Panc1 (cell line): ENCODE results near the gene TMEM106C. TPM values are rescaled to one million over a fixed set of nuclear protein-coding genes. Genes with fewer than 3 reads are reported as not detected.

Source experiments
- ATAC-seq: fragments of 200-7000 bp; cut with Tn5 transposase; 2 replicates; pipeline ENCODE4 v1.9.1; 2020; ENCODE audit warnings: mild to moderate bottlenecking, moderate library complexity
- BruUV-seq: library from RNA; stranded (reverse); fragments of 400-500 nt; replicated peaks from 2 replicates; lab custom pipeline; 2021; lab: Mats Ljungman, UMichigan
- CTCF ChIA-PET: fragments of 300-600 bp; sonication (Branson Sonifier 250); formaldehyde crosslinking; loops from one replicate; lab custom pipeline; 2022; ENCODE audit warnings: antibody characterized with exemption; lab: Charles Lee
- POLR2A ChIA-PET: fragments of 300-600 bp; sonication (Branson Sonifier 250); formaldehyde crosslinking; loops from one replicate; lab custom pipeline; 2022; ENCODE audit warnings: antibody characterized with exemption; lab: Charles Lee
- DNase-seq: peaks from one replicate; pipeline ENCODE4 v3.0.0-alpha.2; 2010; ENCODE audit warnings: low read depth, low spot score
- H3K27ac ChIP-seq: 2 replicates; pipeline ENCODE4 v1.5.1; 2011; ENCODE audit warnings: mild to moderate bottlenecking, low read length, inconsistent platforms
- H3K27me3 ChIP-seq: fragments of 200-500 bp; sonication (Bioruptor generic); 2 replicates; pipeline ENCODE4 v1.6.0; 2014; ENCODE audit warnings: low read length, inconsistent platforms; ENCODE audit not compliant: control insufficient read depth, insufficient read depth
- H3K36me3 ChIP-seq: fragments of 200-500 bp; sonication (Bioruptor generic); 2 replicates; pipeline ENCODE4 v1.5.1; 2014; ENCODE audit warnings: inconsistent platforms, mild to moderate bottlenecking, low read length, moderate library complexity; ENCODE audit not compliant: control insufficient read depth, insufficient read depth
- H3K4me1 ChIP-seq: 2 replicates; pipeline ENCODE4 v1.5.1; 2011; ENCODE audit warnings: inconsistent platforms, mild to moderate bottlenecking, low read length, moderate library complexity; ENCODE audit not compliant: control insufficient read depth, insufficient read depth
- H3K4me3 ChIP-seq, 2 experiments: 2 replicates each; pipeline ENCODE4 v1.5.1; 2011 to 2012; ENCODE audit warnings: low read depth in 2 of 2, low read length in 2 of 2, mild to moderate bottlenecking in 2 of 2, inconsistent platforms in 1 of 2, moderate library complexity in 1 of 2
- H3K9me3 ChIP-seq: fragments of 200-500 bp; sonication (Bioruptor generic); 2 replicates; pipeline ENCODE4 v1.5.1; 2014; ENCODE audit warnings: low read depth, mild to moderate bottlenecking, inconsistent platforms, low read length, moderate library complexity; ENCODE audit not compliant: control insufficient read depth, insufficient read depth
- CTCF ChIP-seq: fragments of 450-650 bp; IDR thresholded peaks from 2 replicates; pipeline ENCODE4 v1.5.1; 2017; ENCODE audit warnings: mild to moderate bottlenecking
- POLR2AphosphoS5 ChIP-seq: IDR thresholded peaks from 2 replicates; pipeline ENCODE4 v1.6.1; 2012; ENCODE audit warnings: mild to moderate bottlenecking, low read depth, low read length, moderate library complexity
- REST ChIP-seq, 2 experiments: IDR thresholded peaks; 2 replicates each; pipeline ENCODE4 v1.6.1; 2011 to 2012; ENCODE audit warnings: low read depth in 2 of 2, control low read depth in 1 of 2, low read length in 1 of 2, mild to moderate bottlenecking in 1 of 2, moderate library complexity in 1 of 2; ENCODE audit not compliant: insufficient read depth in 1 of 2
- SIN3A ChIP-seq: IDR thresholded peaks from 2 replicates; pipeline ENCODE4 v1.6.1; 2012; ENCODE audit warnings: low read depth, mild to moderate bottlenecking, low read length, moderate library complexity, borderline replicate concordance; ENCODE audit not compliant: insufficient read depth
- TCF7L2 ChIP-seq: IDR thresholded peaks from 2 replicates; pipeline ENCODE4 v1.6.1; 2011; ENCODE audit warnings: mild to moderate bottlenecking, low read depth, low read length, inconsistent platforms
- in situ Hi-C: cut with HindIII; loops from 2 replicates; pipeline ENCODE4 v1.10.0; 2016; ENCODE audit warnings: low sequenced_read_pairs, low pct_unique_long_range_greater_than_20kb
- intact Hi-C: fragments of 100-400 bp; cut with micrococcal nuclease; formaldehyde crosslinking; loops from one replicate; pipeline ENCODE4 v1.10.0; 2022; ENCODE audit not compliant: unreplicated experiment
- total RNA-seq: library from RNA; stranded (reverse); gene quantifications from one replicate; pipeline ENCODE4 v1.2.1, GENCODE V29; 2021; ENCODE audit not compliant: unreplicated experiment

The TMEM106C gene
- total RNA-seq, 1 experiment from 2014 or later = 93.7 TPM

GRCh38 chr12:48015129-48015528 lies 51.7 kb downstream of the TMEM106C start:
- POLR2A ChIA-PET = interaction anchor here (0.7 kb wide), 1 partner anchor 36 kb away, joined by 5 read pairs; no protein-coding TSS in a partner anchor
- CTCF ChIA-PET = no interaction called here
- DNase-seq = no peak
- in situ Hi-C loops = no loop called here
- BruUV-seq = no TSS peak
- Histone ChIP-seq H3K27ac (no peak overlapping the region), H3K27me3 (peaks cover 16% of the 10 kb centered on the region; the same call in 1 of the 2 replicates), H3K4me3 (no peak overlapping the region), H3K4me1 (no peaks in the 10 kb centered on the region), H3K36me3 (no peaks in the 10 kb centered on the region), H3K9me3 (no peaks in the 10 kb centered on the region)
- intact Hi-C loops = no loop called here
- ATAC-seq = no peak
- TF ChIP-seq POLR2AphosphoS5 (no peak), CTCF (no peak), REST (IDR thresholded peaks at IDR 0.05; ENCODE audit: insufficient read depth in 1 of 2, low read depth in 2 of 2, low read length in 1 of 2) (no peak), SIN3A (no peak), TCF7L2 (no peak)

- no TSS peak for BruUV-seq
- TF ChIP-seq CTCF = no peak
- no peak for TF ChIP-seq SIN3A
- TF ChIP-seq REST (IDR thresholded peaks at IDR 0.05; ENCODE audit: insufficient read depth in 1 of 2, low read depth in 2 of 2, low read length in 1 of 2) = no peak
- no peak for TF ChIP-seq TCF7L2
- TF ChIP-seq POLR2AphosphoS5 = no peak
- no peak overlapping the region for H3K27ac ChIP-seq
- H3K27me3 ChIP-seq = peaks cover 16% of the 10 kb centered on the region; the same call in 1 of the 2 replicates
- H3K4me3 ChIP-seq = no peak overlapping the region
- H3K9me3 ChIP-seq = no peaks in the 10 kb centered on the region
- H3K36me3 ChIP-seq = no peaks in the 10 kb centered on the region
- no peak for DNase-seq
- ChIA-PET POLR2A (no interaction called here), CTCF (no interaction called here)
- intact Hi-C loops (no loop called here), in situ Hi-C loops (no loop called here)
- no peak for ATAC-seq
- no peaks in the 10 kb centered on the region for H3K4me1 ChIP-seq
Measured at GRCh38 chr12:48015954-48016353, 52.6 kb downstream of the TMEM106C start.
